GM19240 (cell line): ENCODE data around the gene BRINP1.

Experiments
- DNase-seq: peaks from one replicate; pipeline ENCODE4 v3.0.0; 2011; ENCODE audit warnings: low spot score; ENCODE audit not compliant: insufficient read length

The BRINP1 gene

GRCh38 chr9:119368681-119369581 lies at the start of gene BRINP1:
TSS of gene BRINP1 (minus strand) at chr9:119369435. CDS start at chr9:119313355, 56,080 bp downstream.
- no peak for DNase-seq

- DNase-seq = no peak
Observed at GRCh38 chr9:119418721-119419120, 49.5 kb upstream of the BRINP1 start.

DNA sequence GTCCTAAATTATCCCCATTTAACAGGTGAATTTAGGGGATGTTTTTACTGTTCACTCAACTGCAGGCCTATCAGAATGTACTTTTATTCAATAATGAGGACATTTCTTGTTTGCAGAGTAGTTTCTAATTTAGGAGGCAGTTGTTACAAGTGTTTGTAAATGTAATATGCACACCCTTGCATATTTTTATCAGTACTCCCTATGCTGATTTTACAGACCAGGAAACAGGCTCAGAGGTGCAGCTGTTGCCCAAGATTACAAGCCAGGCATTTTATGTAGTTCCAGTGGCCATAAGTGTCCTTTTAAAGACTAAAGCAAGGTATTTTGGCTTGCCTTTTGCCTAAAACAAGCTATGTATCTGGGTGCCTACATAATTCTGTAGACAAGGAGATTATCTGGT lies 47.6 kb upstream of the BRINP1 start:
- no peak for DNase-seq

- no peak for DNase-seq
Observed at GRCh38 chr9:119412399-119412798, 43.2 kb upstream of the BRINP1 start.

DNA sequence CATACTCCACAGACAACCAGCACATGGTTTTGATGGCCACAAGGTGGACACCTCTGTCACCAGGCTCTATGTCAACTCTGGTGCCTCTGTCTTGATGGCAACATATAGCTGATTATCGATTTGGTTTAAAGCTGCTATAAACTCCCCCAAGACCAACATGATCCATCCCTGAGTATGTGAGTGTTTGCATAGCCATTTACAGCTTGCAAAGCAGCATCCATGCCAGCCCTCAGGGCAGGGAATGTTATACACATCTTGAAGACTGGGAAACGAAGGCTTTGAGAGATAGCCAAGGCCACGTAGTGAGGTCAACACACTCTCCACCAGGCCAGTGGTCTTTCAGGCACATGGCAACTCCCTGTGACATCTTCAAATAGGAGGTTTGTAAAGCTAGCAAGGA lies 40.3 kb upstream of the BRINP1 start:
- no peak for DNase-seq

- no peak for DNase-seq
Observed at GRCh38 chr9:119400606-119401005, 31.4 kb upstream of the BRINP1 start.

DNA sequence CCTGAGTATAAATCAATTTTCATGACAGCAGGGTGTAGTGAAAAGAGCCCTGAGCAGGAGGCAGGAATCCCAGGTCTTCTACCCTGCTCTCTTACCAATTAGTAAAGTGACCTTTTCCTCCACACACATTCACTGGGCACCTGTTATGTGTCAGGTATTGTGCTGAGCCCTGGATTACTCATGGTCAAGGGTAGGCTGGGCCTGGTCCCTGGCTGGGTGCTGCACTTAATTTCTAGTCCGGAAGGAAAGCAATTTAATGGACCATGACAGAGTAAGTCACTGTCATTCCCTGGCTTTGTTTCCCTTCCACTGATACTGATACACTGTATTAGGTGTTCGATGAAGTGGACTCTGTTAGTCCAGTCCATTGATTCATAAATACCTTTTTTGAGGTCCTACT lies 29.1 kb upstream of the BRINP1 start:
- no peak for DNase-seq

- no peak for DNase-seq
Observed at GRCh38 chr9:119391878-119392277, 22.6 kb upstream of the BRINP1 start.

DNA sequence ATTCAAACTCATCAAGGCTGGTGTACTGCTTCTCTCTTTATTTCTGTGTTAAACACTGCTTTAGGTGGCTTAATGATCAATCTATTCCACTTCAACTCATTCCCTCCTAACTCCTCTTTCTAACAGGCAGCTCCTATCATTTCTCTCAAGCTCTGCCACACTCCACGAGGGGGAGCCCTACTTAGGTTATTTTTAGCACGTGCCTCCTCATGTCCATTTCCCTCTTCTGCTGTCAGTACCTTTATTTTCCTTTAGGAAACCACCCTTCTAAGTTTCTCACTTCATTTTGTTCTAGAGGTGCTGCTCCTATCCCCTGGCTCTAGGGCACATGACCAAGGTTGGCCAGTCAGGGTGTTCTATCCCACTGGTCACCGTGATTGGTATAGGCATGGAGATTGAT lies 6.7 kb upstream of the BRINP1 start:
- DNase-seq = no peak

DNA sequence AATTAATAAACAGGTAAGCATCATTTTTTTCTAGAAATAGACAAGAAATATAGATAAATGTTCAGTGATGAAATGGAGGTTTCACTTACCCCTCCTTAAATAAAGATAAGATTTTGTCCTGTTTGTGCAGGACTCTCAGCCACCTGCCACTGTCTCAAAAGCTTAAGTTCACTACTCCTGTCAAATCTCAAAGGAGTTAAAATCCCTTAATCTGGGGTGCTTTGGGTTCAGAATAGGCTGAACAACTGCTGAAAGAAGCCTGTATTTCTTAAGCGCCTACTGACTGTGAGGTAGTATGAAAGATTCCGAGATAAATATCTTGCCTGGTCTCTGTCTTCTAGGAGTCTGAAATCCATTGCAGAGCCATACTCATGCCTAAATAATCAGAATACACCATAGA lies 3.7 kb upstream of the BRINP1 start:
- DNase-seq = no peak

- DNase-seq = peak; percentile 9
Observed at GRCh38 chr9:119370816-119371215, 1.6 kb upstream of the BRINP1 start.

- DNase-seq = no peak
Observed at GRCh38 chr9:119369680-119370366, 588 bp upstream of the BRINP1 start.

DNA sequence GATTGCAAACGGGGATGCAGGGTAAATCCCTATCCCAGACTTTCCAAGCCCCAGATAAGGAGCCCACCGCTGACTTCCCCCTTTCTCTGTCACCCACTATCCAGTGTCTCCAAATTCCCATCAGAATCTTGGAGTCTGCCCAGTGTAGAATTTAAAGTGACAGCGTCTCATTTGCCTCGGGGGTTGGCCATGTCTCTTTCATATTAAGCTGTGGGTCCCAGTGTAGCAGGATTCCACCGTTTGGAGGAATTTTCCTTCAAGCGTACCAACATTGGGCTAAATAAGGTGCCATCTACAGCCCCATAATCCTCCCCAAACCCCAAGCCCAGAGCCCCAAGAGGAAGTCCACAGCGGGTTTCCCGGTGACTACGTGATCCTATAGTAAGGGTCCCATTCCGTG lies 1.1 kb downstream of the BRINP1 start:
- no peak for DNase-seq

DNA sequence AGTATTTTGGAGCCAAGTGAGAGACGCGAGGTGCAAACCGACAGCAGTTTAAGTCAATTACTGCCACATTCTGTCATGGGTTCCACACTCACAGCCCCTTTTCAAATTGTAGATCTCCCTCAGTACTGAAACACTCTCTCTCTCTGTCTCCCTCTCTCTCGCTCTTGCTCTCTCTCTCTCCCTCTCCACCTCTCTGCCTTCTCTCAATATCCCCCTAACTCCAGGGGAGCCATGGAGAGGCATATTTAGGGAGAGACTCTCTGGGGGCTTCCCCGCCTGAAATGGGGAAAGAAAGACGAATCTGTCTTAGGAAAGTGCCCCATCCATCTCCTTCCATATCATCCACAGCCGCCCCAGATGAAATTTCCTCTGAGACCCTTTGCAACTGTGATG lies 1.6 kb downstream of the BRINP1 start:
- no peak for DNase-seq

- no peak for DNase-seq
Observed at GRCh38 chr9:119366909-119367682, 2.1 kb downstream of the BRINP1 start.

GRCh38 chr9:119365291-119366027 lies 3.8 kb downstream of the BRINP1 start:
- peak; percentile 6 for DNase-seq

GRCh38 chr9:119360237-119360636 lies 9.0 kb downstream of the BRINP1 start:
- no peak for DNase-seq

DNA sequence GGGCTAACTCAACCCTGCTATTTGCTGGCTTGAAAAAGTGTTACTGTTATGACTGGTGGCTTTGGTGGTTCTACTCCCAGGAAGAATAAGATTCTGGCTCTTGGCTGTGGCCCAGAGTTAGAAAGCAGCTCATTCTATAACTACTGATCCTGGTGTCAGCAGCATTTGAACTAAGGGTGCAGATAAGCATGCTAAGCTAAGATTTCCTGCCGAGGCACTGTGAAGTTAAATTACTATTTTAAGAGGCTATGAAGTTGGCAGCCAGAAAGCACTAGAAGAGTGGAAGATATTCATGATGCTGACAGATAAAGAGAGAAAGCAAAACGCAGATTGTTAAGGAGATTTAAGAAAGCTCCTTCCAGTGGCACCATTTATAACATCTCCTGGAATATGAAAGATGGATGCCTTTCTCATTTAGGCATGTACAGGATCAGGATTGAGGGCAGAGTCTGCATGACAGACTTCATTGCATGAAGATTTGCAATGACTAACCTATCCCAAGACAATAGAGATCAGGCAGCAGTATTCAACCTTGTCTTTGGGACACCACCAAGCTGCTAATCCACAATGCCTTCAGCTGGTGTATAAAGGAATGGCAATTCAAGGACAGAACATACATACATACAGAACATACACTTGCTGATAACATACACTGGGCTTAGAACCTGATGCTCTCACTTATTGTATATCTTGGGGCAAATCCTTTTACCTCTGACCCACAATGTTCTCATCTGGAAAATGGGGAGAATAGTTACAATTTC lies 11.7 kb downstream of the BRINP1 start:
- DNase-seq = no peak

DNA sequence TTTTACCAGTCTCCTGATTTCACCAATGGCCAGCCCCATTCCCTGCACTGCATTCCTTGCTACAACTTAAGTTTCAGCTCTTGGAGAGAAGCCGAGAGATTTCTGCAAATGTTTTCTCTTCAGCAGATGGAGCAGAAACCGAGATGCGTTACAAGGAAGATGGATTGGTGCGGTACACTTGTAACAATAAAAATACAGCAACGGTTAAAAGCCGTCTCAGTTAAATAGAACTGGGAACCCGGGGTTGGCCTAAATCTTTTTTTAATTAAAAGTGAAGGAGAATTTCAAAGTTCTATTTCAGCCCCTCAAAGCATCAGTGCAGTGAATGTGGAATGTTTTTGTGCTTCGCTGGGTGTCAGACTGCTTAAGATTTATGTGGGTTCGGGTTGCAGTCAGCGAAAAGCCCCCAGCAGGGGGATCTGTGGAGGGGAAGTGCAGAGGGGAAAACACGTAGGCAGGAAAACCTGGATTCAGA lies 19.8 kb downstream of the BRINP1 start:
- no peak for DNase-seq
